ENCODE measurements around the gene NOX4. TPM values are rescaled to one million over a fixed set of nuclear protein-coding genes. Genes with fewer than 3 reads are reported as not detected.
"Not testable (repeated sequence)": the region's sequence is repeated elsewhere in the genome, so short reads cannot be mapped to it uniquely, and the experiment has no call there.

Gene NOX4
- total RNA-seq, 2 donors from 2014 or later: 166 to 293 TPM

DNA sequence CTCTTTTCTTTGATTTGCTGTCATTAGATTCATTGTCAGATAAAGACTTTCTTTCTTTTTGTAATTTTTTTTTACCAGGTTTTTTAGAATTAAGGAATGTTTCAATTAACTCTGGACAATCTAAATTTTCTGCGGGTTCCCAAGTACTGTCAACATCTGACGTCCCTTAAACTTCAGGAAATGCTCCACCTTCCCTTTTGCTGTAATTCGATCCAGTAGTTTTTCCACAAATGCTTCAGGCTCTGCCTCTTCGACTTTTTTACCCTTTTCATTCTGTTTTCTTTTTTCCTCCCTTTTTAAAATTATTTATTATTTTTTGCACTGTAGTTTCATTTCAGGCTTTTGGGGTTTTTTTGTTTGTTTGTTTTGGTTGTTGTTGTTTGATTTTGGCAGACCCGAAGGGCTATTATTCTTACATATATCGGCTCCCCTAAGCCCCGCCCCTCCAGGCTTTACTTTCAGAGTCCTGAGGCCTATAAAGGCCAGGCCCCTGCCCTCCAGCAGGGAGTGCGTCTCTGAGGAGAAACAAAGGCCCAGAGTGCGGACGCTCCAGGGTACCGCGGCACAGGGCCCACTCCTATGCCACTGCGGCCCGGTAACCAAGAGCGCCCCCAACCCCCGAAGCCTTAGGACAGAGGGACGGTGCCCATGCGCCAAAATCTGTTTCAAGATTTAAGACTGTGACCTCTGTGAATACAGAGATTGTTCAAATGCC is 197.1 kb downstream of the NOX4 start:
- TF ChIP-seq CTCF (IDR thresholded peaks at IDR 0.05): no peak
- no peaks in the 10 kb centered on the region for H3K36me3 ChIP-seq
- DNase-seq (ENCODE audit: low spot score) (no peak), ATAC-seq (ENCODE audit: insufficient number of reproducible peaks, low FRiP score, low read depth) (no peak)
- peaks cover 2 to 20% of the 10 kb centered on the region in 2 donors for H3K4me1 ChIP-seq (ENCODE audit: control insufficient read depth in 1 of 2, low read depth in 2 of 2)
- H3K27me3 ChIP-seq (replicated peaks; ENCODE audit: insufficient read depth): no peaks in the 10 kb centered on the region
- H3K9me3 ChIP-seq: no peaks in the 10 kb centered on the region
- no peak overlapping the region for H3K27ac ChIP-seq
- peak overlapping the region; percentile 59 for H3K4me3 ChIP-seq

- ATAC-seq (ENCODE audit: insufficient number of reproducible peaks, low FRiP score, low read depth); H3K9me3 ChIP-seq; H3K4me3 ChIP-seq; H3K27ac ChIP-seq; DNase-seq (ENCODE audit: low spot score); H3K4me1 ChIP-seq (ENCODE audit: control insufficient read depth in 1 of 2, low read depth in 2 of 2); H3K36me3 ChIP-seq; H3K27me3 ChIP-seq (replicated peaks; ENCODE audit: insufficient read depth): not testable (repeated sequence)
Observed at GRCh38 chr11:89288004-89288403, 203.2 kb downstream of the NOX4 start.

- not testable (repeated sequence) for H3K27me3 ChIP-seq (replicated peaks; ENCODE audit: insufficient read depth); H3K4me1 ChIP-seq (ENCODE audit: control insufficient read depth in 1 of 2, low read depth in 2 of 2); ATAC-seq (ENCODE audit: insufficient number of reproducible peaks, low FRiP score, low read depth); H3K36me3 ChIP-seq; H3K4me3 ChIP-seq; H3K27ac ChIP-seq; H3K9me3 ChIP-seq; DNase-seq (ENCODE audit: low spot score)
Observed at GRCh38 chr11:89286601-89287000, 204.6 kb downstream of the NOX4 start.

- H3K36me3 ChIP-seq; H3K27me3 ChIP-seq (replicated peaks; ENCODE audit: insufficient read depth); H3K4me1 ChIP-seq (ENCODE audit: control insufficient read depth in 1 of 2, low read depth in 2 of 2); DNase-seq (ENCODE audit: low spot score); H3K9me3 ChIP-seq; ATAC-seq (ENCODE audit: insufficient number of reproducible peaks, low FRiP score, low read depth); H3K27ac ChIP-seq; H3K4me3 ChIP-seq: not testable (repeated sequence)
Observed at GRCh38 chr11:89281032-89281677, 210.0 kb downstream of the NOX4 start.

- no peak for TF ChIP-seq CTCF (IDR thresholded peaks at IDR 0.05)
- no peak overlapping the region for H3K4me3 ChIP-seq
- no peak for ATAC-seq (ENCODE audit: insufficient number of reproducible peaks, low FRiP score, low read depth)
- H3K27ac ChIP-seq: no peak overlapping the region
- no peak for DNase-seq (ENCODE audit: low spot score)
- no peaks in the 10 kb centered on the region for H3K4me1 ChIP-seq (ENCODE audit: control insufficient read depth in 1 of 2, low read depth in 2 of 2)
- H3K27me3 ChIP-seq (replicated peaks; ENCODE audit: insufficient read depth): no peaks in the 10 kb centered on the region
- no peaks in the 10 kb centered on the region for H3K9me3 ChIP-seq
- H3K36me3 ChIP-seq: no peaks in the 10 kb centered on the region
Observed at GRCh38 chr11:89279176-89279575, 212.0 kb downstream of the NOX4 start.

GRCh38 chr11:89275966-89276365 is 215.2 kb downstream of the NOX4 start:
- Histone ChIP-seq H3K27me3 (replicated peaks; ENCODE audit: insufficient read depth) (no peaks in the 10 kb centered on the region), H3K27ac (no peak overlapping the region), H3K9me3 (peaks cover 3% of the 10 kb centered on the region), H3K4me1 (ENCODE audit: control insufficient read depth in 1 of 2, low read depth in 2 of 2) (no peaks in the 10 kb centered on the region), H3K4me3 (no peak overlapping the region), H3K36me3 (no peaks in the 10 kb centered on the region)
- DNase-seq (ENCODE audit: low spot score) (no peak), ATAC-seq (ENCODE audit: insufficient number of reproducible peaks, low FRiP score, low read depth) (no peak)
- no peak for TF ChIP-seq CTCF (IDR thresholded peaks at IDR 0.05)

Other genes starting within 250 kb of the NOX4 start
- gene TRIM77, start 218.9 kb upstream of the NOX4 start, total RNA-seq: not detected